ENCODE data around the gene ATP5PD. TPM values are rescaled to one million over a fixed set of nuclear protein-coding genes. Genes with fewer than 3 reads are reported as not detected.

ATP5PD gene
- total and polyA plus RNA-seq, 2 donors (not counting 1 experiment from before 2014, with no cell fraction given), result 92.1 to 101 TPM

GRCh38 chr17:75088465-75089417, 42.0 kb upstream of the ATP5PD start:
- Histone ChIP-seq H3K9ac (ENCODE audit: low read length) (peak overlapping the region; percentile 80), H3K79me2 (ENCODE audit: control insufficient read depth, insufficient read depth, low read length) (no peaks in the 10 kb centered on the region), H4K20me1 (ENCODE audit: control insufficient read depth, insufficient read depth, low read length, poor library complexity, severe bottlenecking) (no peaks in the 10 kb centered on the region), H3K27ac (ENCODE audit: low read length in 2 of 2) (peak overlapping the region in 1 of 2 donors; percentile 70), H3K4me2 (replicated peaks; ENCODE audit: low read depth, low read length, poor library complexity, severe bottlenecking) (peak overlapping the region; percentile 98), H3K4me3 (ENCODE audit: control extremely low read depth in 1 of 5, extremely low read depth in 1 of 5, insufficient read depth in 1 of 5, low read depth in 2 of 5, low read length in 4 of 5) (peak overlapping the region in 4 of 5 experiments; percentile 53 to 76 (median 60)), H2AFZ (ENCODE audit: insufficient read depth, low read depth, low read length, poor library complexity, severe bottlenecking) (peak overlapping the region; percentile 85), H3K36me3 (replicated peaks in 1 of 2; ENCODE audit: control extremely low read depth in 1 of 2, control insufficient read depth in 1 of 2, extremely low read depth in 1 of 2, insufficient read depth in 2 of 2, low read length in 1 of 2) (no peaks in the 10 kb centered on the region), H3K4me1 (ENCODE audit: control insufficient read depth in 2 of 2, insufficient read depth in 2 of 2, low read length in 2 of 2) (peaks cover 11 to 19% of the 10 kb centered on the region in 2 donors), H3K27me3 (replicated peaks in 1 of 4; ENCODE audit: control extremely low read depth in 1 of 4, control insufficient read depth in 3 of 4, insufficient read depth in 4 of 4, low read length in 3 of 4) (peaks cover 0 to 7% (median 0%) of the 10 kb centered on the region in 4 experiments), H3K9me3 (ENCODE audit: control extremely low read depth in 1 of 3, control insufficient read depth in 2 of 3, insufficient read depth in 1 of 3, low read length in 2 of 3) (no peaks in the 10 kb centered on the region)
- H3K27ac Mint-ChIP-seq, result peak overlapping the region; percentile 56
- peaks cover 16% of the 10 kb centered on the region for H3K4me1 Mint-ChIP-seq
- intact Hi-C loops (cut with micrococcal nuclease), result no loop called here
- H3K4me3 Mint-ChIP-seq, result peak overlapping the region; percentile 83
- ChIA-PET CTCF (interaction anchor here (0.7 to 2.0 kb wide), 5 partner anchors 16 to 128 kb away, joined by 3 to 6 read pairs (median 4); partner anchors contain the start of gene MRPL58), POLR2A (interaction anchor here (0.5 to 0.6 kb wide), 3 partner anchors 265 to 768 kb away, joined by 3 to 5 read pairs (median 4); no protein-coding TSS in a partner anchor)
- WGBS (ENCODE audit: insufficient coverage), result 91% methylated on average over 10 of the region's 11 CpGs
- ATAC-seq (ENCODE audit: low read depth), result no peak
- peaks cover 3% of the 10 kb centered on the region for H3K27me3 Mint-ChIP-seq
- no peak for TF ChIP-seq CTCF (IDR thresholded peaks at IDR 0.05)
- TF ChIP-seq EZH2 (IDR thresholded peaks at IDR 0.05; ENCODE audit: borderline replicate concordance, insufficient read depth, low read depth, low read length, poor library complexity, severe bottlenecking), result no peak
- DNase-seq, result no peak
- H3K9me3 Mint-ChIP-seq (ENCODE audit: insufficient read depth), result no peaks in the 10 kb centered on the region

Measured in B cell (primary cell).